Measurements from ENCODE around the gene ARHGAP29. TPM values are rescaled to one million over a fixed set of nuclear protein-coding genes. Genes with fewer than 3 reads are reported as not detected.
"Not testable (repeated sequence)": the region's sequence is repeated elsewhere in the genome, so short reads cannot be mapped to it uniquely, and the experiment has no call there.

Gene ARHGAP29
- total RNA-seq, 1 donor from 2014 or later: 131 TPM

DNA sequence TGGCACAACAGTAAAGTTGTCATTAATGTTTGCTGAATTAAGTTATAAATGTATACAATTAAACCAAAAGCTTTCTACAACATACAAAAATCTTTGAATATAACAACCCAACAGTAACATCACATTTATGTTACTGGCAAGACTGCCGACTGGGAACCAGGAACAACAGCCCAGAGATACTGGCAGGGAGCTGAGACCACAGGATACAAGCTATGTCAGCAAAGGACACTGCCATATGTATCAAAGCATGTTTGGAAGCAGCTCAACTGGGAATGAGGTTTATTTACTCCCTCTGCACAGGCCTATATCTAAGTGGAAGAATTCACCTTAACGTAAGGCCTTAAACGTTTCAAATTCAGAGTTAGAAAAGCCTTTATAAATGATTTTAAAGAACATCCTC, 50.4 kb downstream of the ARHGAP29 start:
- H3K4me3 ChIP-seq (ENCODE audit: low read depth, low read length): no peak overlapping the region
- no peak for DNase-seq (ENCODE audit: low read depth)
- TF ChIP-seq, protein P1, sequence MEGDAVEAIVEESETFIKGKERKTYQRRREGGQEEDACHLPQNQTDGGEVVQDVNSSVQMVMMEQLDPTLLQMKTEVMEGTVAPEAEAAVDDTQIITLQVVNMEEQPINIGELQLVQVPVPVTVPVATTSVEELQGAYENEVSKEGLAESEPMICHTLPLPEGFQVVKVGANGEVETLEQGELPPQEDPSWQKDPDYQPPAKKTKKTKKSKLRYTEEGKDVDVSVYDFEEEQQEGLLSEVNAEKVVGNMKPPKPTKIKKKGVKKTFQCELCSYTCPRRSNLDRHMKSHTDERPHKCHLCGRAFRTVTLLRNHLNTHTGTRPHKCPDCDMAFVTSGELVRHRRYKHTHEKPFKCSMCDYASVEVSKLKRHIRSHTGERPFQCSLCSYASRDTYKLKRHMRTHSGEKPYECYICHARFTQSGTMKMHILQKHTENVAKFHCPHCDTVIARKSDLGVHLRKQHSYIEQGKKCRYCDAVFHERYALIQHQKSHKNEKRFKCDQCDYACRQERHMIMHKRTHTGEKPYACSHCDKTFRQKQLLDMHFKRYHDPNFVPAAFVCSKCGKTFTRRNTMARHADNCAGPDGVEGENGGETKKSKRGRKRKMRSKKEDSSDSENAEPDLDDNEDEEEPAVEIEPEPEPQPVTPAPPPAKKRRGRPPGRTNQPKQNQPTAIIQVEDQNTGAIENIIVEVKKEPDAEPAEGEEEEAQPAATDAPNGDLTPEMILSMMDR (conservative IDR thresholded peaks at IDR 0.05; ENCODE audit: low read depth, low read length): no peak

DNA sequence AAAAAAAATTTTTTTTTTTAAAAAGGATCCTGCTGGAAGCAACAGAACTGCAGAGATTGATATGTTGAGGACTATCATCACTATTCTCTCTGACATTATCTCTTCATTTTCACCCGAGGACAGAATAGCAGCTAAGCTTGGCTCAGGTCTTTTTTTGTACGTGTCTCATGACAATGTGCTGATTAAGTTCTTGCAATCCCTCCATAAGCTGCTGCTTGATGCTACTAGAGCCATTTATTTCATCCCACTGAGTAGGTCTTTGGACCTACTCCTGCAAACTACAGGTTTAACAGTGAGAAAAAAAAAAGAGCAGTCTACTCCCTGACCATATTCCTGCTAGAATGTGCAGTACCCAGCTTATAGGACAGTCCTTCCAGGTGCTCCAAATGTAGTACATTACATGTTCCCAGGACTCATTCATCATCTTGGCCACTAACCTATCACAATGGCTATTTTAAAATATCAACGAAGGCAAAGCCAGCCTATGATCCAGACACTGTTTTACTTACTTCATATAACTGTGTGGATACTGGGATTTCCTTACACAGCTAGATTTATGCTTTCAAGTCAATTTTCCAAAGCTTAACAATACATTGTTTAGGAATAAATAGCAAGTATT, 54.1 kb downstream of the ARHGAP29 start:
- TF ChIP-seq, protein P1 (conservative IDR thresholded peaks at IDR 0.05; ENCODE audit: low read depth, low read length): no peak
- DNase-seq (ENCODE audit: low read depth): no peak

DNA sequence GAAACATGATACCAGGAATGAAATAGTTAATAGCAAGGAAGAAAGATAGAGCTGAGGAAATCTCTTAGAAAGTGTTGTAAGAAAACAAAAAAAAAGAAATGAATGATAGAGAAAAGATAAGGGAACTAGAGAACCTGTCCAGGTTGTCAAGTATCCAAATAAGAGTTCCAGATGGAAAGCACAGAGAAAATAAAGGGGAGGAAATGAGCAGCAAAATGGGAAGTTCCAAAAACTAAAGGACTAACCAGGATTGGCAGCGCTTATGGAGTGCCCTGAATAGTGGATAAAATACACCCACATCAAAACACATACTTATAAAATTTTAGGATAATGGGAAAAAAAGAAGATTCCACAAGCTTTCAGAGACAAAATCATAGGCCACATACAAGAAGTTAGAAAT, 55.2 kb downstream of the ARHGAP29 start:
- TF ChIP-seq, protein P1 (conservative IDR thresholded peaks at IDR 0.05; ENCODE audit: low read depth, low read length): no peak

More for the DNA sequence above, 54.1 kb downstream of the ARHGAP29 start:
- no peak overlapping the region for H3K4me3 ChIP-seq (ENCODE audit: low read depth, low read length)

DNA sequence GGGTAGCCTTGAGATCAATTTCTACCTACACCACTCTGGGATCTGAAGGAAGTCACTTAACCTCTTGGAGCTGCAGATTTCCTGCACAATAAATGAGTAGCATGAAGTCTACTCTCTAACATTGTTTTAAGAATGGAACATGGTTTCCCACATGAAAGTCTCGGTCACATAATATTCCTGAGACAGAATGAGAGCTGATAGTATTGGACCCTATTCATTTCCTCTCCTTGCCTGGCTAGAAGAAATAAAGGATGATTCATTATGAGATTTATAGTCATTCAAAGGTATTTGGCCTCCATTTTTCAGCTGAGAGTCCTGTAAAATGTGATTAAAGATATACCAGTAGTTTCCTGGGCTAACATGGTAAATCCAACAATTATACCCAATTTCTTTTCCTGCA, 56.7 kb downstream of the ARHGAP29 start:
- no peak for DNase-seq (ENCODE audit: low read depth)
- H3K4me3 ChIP-seq (ENCODE audit: low read depth, low read length): no peak overlapping the region
- TF ChIP-seq, protein P1 (conservative IDR thresholded peaks at IDR 0.05; ENCODE audit: low read depth, low read length): no peak

More for the DNA sequence above, 55.2 kb downstream of the ARHGAP29 start:
- no peak for DNase-seq (ENCODE audit: low read depth)
- no peak overlapping the region for H3K4me3 ChIP-seq (ENCODE audit: low read depth, low read length)

DNA sequence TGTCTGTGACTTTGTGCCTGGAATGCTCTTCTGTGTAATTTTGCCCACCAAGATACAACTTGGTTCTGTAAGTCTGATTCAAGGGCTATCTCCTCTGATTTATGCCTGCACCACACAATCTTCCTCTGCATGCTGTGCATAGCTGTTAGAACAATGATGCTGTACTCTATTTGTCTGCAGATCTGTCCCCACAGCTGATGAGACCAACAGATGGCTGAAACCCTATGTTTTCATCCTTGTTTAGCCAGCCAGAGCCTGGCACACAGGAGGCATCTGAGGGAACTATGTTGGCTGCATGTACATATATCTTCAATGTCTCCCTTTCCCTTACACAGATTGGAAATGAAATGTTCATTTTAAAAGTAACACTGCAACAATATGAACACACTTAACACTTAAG, 58.5 kb downstream of the ARHGAP29 start:
- TF ChIP-seq, protein P1 (conservative IDR thresholded peaks at IDR 0.05; ENCODE audit: low read depth, low read length): no peak
- H3K4me3 ChIP-seq (ENCODE audit: low read depth, low read length): no peak overlapping the region
- no peak for DNase-seq (ENCODE audit: low read depth)

DNA sequence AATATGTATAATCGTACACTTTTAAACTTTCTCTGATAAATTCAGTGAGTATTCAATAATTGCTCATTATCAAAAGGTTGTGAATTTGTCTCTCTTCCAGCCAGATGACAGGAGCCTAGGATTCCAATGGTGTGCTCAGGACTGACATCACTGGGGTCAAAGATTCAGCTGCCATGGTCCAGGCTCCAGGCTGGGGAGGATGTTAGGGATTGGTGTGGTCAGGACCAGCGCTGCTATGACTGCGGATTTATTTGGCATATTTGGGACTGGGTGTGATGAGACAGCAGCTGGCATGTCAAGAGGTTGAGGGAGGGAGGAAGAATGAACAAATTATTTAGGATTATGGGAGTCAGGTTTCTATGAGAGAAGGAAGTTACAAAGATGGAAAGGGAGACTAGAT, 68.3 kb downstream of the ARHGAP29 start:
- no peak for DNase-seq (ENCODE audit: low read depth)
- H3K4me3 ChIP-seq (ENCODE audit: low read depth, low read length): no peak overlapping the region
- TF ChIP-seq, protein P1 (conservative IDR thresholded peaks at IDR 0.05; ENCODE audit: low read depth, low read length): no peak

DNA sequence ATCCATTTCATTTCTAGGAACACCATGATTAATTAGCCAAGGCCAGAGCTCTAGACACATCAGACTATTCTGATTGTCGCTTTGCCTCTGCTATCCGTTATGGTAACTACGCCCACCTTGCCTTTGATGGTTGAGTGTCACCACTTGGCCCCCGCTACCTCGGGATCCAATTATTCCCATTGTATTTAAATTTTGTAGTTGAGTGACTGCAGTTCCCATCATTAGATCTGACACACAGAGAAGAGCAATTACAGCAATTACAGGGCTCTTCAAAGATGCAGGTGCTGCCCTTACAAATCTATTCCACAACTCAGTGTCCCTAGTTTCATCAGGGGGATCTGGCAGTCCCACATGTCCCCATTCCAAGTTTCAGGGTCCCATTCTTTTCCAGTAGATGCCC, 71.5 kb downstream of the ARHGAP29 start:
- TF ChIP-seq, protein P1 (conservative IDR thresholded peaks at IDR 0.05; ENCODE audit: low read depth, low read length): no peak
- DNase-seq (ENCODE audit: low read depth): no peak

DNA sequence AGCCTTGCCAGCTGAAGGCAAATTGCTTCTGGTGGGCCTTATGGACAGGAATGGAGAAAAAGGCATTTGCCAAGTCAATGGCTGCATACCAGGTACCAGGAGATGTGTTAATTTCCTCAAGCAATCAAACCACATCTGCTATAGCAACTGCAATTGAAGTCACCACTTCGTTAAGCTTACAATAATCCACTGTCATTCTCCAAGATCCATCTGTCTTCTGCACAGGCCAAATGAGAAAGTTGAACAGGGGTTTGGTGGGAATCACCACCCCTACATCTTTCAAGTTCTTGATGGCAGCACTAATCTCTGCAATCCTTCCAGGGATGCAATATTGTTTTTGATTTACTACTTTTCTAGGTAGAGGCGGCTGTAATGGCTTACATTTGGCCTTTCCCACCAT, 72.5 kb downstream of the ARHGAP29 start:
- DNase-seq (ENCODE audit: low read depth); H3K4me3 ChIP-seq (ENCODE audit: low read depth, low read length): not testable (repeated sequence)

More for the DNA sequence above, 71.5 kb downstream of the ARHGAP29 start:
- H3K4me3 ChIP-seq (ENCODE audit: low read depth, low read length): no peak overlapping the region

DNA sequence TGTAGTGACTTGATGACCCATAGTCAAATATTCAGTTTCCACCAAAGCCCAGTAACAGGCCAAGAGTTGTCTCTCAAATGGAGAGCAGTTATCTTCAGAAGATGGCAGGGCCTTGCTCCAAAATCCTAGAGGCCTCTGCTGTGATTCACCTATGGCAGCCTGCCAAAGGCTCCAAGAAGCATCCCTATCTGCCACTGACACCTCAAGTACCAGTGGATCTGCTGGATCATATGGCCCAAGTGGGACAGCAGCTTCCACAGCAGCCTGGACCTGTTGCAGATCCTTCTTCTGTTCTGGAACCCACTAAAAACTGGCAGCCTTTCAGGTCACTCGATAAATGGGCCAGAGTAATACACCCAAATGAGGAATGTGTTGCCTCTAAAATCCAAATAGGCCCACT, 73.3 kb downstream of the ARHGAP29 start:
- not testable (repeated sequence) for DNase-seq (ENCODE audit: low read depth)

DNA sequence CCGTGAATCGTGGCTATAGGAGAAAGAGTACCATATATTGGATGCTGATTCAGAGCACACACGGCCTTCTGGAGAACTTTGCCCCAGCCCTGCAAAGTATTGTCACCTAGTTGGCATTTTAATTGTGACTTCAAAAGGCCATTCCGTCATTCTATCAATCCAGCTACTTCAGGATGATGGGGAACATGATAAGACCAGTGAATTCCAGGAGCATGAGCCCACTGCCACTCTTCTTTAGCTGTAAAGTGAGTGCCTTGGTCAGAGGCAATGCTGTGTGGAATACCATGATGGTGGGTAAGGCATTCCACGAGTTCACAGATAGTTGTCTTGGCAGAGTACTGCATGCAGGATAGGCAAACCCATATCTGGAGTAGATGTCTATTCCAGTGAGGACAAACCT, 74.1 kb downstream of the ARHGAP29 start:
- DNase-seq (ENCODE audit: low read depth): not testable (repeated sequence)

More for the DNA sequence above, 73.3 kb downstream of the ARHGAP29 start:
- not testable (repeated sequence) for H3K4me3 ChIP-seq (ENCODE audit: low read depth, low read length)

More for the DNA sequence above, 74.1 kb downstream of the ARHGAP29 start:
- H3K4me3 ChIP-seq (ENCODE audit: low read depth, low read length): not testable (repeated sequence)
